HG02678 (cell line): Measurements from ENCODE around the gene PSMD5.
A peak's percentile ranks its signal among the peaks of the same experiment; 100 is the strongest.

ENCODE experiments used
- ATAC-seq: cut with Tn5 transposase; IDR thresholded peaks from one replicate; pipeline ENCODE4 v1.9.1; 2021; ENCODE audit warnings: mild to moderate bottlenecking, moderate library complexity; ENCODE audit not compliant: unreplicated experiment

Gene PSMD5

GRCh38 chr9:120842685-120843485 lies at the start of gene PSMD5:
Gene PSMD5, minus strand, starts transcription at chr9:120842922. Its CDS starts 13 bp downstream, at chr9:120842909.
- peak; percentile 98 for ATAC-seq

- ATAC-seq, result peak; percentile 36
These were observed 49.4 kb upstream of the PSMD5 start for GRCh38 chr9:120891884-120892747.

- ATAC-seq, result no peak
These were observed 48.6 kb upstream of the PSMD5 start for GRCh38 chr9:120891245-120891883.

- no peak for ATAC-seq
These were observed 47.9 kb upstream of the PSMD5 start for GRCh38 chr9:120890320-120891244.

DNA sequence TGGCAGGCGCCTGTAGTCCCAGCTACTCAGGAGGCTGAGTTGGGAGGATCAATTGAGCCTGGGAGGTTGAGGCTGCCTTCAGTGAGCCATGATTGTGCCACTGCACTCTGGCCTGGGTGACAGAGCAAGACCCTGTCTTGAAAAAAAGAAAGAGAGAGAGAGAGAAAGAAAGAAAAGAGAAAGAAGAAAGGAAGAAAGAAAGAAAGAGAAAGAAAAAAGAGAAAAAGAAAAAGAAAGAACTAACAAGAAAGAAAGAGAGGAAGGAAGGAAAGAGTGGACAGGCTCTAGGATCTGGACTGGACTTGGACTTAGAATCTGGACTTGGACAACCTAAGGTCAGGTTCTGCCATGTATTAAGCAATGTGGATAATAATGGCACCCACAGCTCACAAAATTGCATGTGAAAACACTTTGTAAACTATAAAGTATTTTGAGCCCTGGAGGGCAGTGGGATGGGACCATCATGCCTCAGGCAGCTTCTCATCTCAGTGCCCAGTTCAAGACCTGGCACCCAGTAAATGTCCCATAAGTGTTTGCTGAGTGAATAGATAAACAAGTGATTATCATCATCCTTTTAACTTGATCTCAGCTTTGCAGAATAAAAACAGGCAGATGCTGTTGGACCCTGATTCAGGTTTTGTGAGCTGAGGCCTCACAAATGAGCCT lies 47.0 kb upstream of the PSMD5 start:
- no peak for ATAC-seq

- ATAC-seq, result no peak
These were observed 45.9 kb upstream of the PSMD5 start for GRCh38 chr9:120888626-120889025.

DNA sequence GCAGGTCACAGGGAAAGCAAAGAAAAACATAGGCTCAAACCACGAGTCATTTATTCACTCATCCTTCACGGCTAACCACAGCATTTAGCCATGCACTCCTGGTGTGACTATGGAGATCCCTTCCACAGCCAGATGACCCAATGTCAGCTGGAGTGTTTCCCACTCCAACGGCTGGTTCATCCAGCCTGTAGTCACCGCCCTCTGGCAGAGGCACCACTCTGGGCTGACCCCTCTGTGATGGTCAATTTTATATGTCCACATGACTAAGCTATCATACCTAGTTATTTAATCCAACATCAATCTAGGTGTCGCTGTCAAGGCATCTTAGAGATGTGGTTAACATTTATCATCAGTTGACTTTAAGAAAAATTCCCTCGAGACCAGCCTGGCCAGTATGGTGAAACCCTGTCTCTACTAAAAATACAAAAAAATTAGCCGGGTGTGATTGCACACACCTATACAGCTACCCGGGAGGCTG lies 43.8 kb upstream of the PSMD5 start:
- ATAC-seq, result no peak

DNA sequence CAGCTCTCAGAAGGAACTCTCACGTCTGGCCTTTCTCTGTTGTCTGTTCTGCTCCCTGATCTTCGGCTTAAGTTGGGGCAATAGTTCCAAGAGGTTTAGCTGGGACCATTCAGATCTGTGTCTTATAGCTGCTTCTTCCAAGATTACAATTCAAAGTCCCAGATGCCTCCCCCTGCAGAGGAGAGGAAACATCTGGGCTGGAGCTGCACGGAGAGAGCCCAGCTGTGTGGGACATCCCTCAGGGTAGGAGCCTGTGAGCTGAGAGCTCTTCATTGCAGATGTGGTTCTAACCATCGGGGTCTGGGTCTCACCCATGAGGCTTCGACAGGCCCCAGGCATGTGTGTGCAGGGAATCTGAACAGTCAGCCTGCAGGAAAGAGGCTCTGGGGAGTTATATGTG lies 43.2 kb upstream of the PSMD5 start:
- ATAC-seq, result no peak

GRCh38 chr9:120885457-120885856 lies 42.7 kb upstream of the PSMD5 start:
- no peak for ATAC-seq

DNA sequence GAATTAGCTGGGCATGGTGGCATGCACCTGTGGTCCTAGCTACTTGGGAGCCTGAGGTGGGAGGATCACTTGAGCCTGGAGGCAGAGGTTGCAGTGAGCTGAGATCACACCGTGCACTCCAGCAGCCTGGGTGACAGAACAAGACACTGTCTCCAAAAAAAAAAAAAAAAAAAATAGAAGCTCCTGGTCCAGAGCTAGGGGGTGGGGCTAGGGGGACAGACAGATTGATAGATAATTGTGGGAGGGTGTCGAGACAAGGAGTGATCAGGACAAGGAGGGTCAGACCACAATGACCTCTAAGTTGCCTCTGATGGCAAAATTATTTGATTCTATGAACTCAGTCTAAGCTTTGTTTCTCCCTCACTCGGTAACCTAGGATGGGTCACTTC lies 40.9 kb upstream of the PSMD5 start:
- no peak for ATAC-seq

- no peak for ATAC-seq
These were observed 40.3 kb upstream of the PSMD5 start for GRCh38 chr9:120882935-120883607.

GRCh38 chr9:120879446-120879845 lies 36.7 kb upstream of the PSMD5 start:
- no peak for ATAC-seq

DNA sequence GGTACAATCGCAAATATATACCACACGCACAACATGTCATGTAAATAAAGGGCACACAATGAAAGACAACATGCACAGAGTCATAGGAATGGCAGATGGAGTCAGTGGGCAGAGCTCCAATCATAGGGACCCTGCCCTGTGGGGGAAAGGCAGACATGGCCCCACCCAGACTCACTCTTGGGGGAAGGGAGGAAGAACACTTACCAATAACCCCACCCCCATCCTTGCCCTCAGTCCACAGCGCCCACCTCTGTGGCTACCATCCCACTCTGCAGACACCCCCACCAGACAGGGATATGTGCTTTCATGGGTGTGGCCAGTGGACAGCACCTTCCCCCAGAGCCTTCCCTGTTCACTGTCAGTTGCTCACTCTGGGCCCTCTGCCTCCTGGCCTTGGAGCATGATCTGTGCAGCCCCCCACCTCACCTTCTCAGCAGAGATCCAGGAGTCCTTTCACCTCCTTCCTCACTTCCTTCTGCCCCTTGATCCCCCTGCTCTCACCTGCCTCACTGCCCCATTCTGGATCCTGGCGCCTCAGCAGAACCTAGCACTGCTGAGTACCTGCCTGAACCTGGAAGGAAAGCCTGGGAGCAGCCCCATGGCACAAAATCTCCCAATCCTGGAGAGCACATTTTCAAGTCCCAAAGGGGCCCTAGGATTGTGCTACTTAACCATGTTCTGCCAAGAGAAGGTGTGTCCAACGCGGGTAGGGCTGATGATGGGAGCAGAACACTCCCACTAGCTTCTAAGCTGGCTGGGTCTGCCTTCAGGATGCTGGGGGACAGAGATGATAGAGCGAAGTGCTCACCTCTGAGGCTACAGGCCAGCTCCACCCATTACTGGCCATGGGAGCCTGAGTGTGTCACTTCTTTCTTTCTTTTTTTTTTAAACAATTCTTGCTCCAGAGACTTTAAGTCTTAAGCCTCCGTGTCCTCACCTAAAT lies 35.7 kb upstream of the PSMD5 start:
- no peak for ATAC-seq

DNA sequence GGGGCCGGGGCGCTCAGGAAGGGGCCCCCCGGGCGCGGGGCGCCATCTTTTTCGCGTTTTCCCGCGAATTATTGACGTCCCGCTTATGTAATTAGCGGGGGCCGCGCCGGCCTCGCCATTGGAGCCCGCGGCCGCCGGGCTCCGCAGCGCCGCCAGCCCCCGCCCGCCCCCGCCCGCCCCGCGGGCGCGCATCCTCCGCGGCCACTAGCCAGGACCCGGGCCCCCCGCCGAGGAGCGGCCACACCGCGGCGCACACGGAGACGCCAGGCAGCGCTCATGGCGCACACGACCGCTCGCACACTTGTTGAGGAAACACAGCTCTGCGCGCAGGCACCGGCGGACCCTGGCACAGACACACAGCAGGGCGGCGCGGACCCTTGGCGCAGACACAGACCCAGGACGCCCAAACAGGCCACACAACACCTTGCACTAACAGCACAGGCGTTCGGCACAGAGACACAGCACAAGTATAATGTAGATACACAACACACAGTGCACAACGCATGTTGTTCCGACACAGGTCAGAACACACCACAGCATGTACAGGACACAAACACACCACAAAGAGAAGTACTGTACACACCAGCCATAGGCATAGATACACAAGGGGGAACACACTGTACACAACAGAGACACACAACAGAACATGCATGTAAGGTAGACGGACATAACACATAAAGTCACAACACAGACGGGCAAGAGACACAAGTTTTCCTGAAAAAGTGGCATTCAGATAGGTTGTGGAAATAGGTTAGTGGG lies 34.7 kb upstream of the PSMD5 start:
- peak; percentile 42 for ATAC-seq

DNA sequence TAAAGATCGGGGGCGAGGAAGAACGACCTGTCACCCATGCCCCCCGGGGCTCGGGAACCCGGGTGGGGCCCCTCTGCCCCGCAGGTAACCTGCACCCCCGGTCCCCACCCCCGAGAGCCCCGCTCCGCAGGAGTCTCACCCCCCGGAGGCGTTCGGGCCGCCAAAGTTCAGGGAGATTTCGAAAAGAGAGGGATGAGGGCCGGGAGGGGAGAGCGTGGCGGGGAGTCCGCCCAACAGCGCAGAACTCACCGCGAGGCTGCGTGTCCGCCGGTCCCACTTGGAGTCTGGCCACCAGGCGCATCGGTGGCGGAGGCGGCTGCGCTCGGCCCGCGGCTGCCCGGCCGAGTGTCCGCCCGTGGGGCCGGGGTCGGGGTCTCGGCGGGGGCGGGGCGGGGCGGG lies 34.1 kb upstream of the PSMD5 start, which contains the start of gene PHF19:
Gene PHF19 (minus strand): TSS at position 347 of the 399 bp plus-strand sequence. CDS start 2,447 bp downstream, outside the sequence.
- ATAC-seq, result peak; percentile 16

GRCh38 chr9:120875954-120876841 lies 33.5 kb upstream of the PSMD5 start:
- ATAC-seq, result peak; percentile 64
